NCI-H1436 treated with DMSO at 0.1 percent for 48 hours (cell line): ENCODE measurements around the gene TRPC6.
"Not testable (repeated sequence)": the region's sequence is repeated elsewhere in the genome, so short reads cannot be mapped to it uniquely, and the experiment has no call there.

Experiments used
- DNase-seq: peaks from one replicate; lab custom pipeline; 2025; lab: John Stamatoyannopoulos, UW

TRPC6 gene

GRCh38 chr11:101448881-101449442, 134.8 kb downstream of the TRPC6 start:
- no peak for DNase-seq

- DNase-seq, result no peak
These were observed 137.1 kb downstream of the TRPC6 start for GRCh38 chr11:101446726-101447125.

- DNase-seq, result no peak
These were observed 137.6 kb downstream of the TRPC6 start for GRCh38 chr11:101446238-101446637.

- DNase-seq, result no peak
These were observed 138.0 kb downstream of the TRPC6 start for GRCh38 chr11:101445761-101446160.

GRCh38 chr11:101444851-101445250, 139.0 kb downstream of the TRPC6 start:
- no peak for DNase-seq

GRCh38 chr11:101444164-101444563, 139.6 kb downstream of the TRPC6 start:
- no peak for DNase-seq

- no peak for DNase-seq
These were observed 140.8 kb downstream of the TRPC6 start for GRCh38 chr11:101442936-101443521.

GRCh38 chr11:101442171-101442570, 141.6 kb downstream of the TRPC6 start:
- DNase-seq, result no peak

GRCh38 chr11:101441747-101442146, 142.1 kb downstream of the TRPC6 start:
- no peak for DNase-seq

GRCh38 chr11:101439488-101439887, 144.3 kb downstream of the TRPC6 start:
- no peak for DNase-seq

GRCh38 chr11:101438708-101439107, 145.1 kb downstream of the TRPC6 start:
- not testable (repeated sequence) for DNase-seq

GRCh38 chr11:101438126-101438525, 145.7 kb downstream of the TRPC6 start:
- no peak for DNase-seq

GRCh38 chr11:101436511-101437142, 147.2 kb downstream of the TRPC6 start:
- DNase-seq, result no peak

GRCh38 chr11:101435408-101435973, 148.3 kb downstream of the TRPC6 start:
- no peak for DNase-seq

GRCh38 chr11:101434026-101434643, 149.7 kb downstream of the TRPC6 start:
- DNase-seq, result no peak

- no peak for DNase-seq
These were observed 150.7 kb downstream of the TRPC6 start for GRCh38 chr11:101433151-101433550.

- DNase-seq, result no peak
These were observed 153.9 kb downstream of the TRPC6 start for GRCh38 chr11:101429703-101430540.

GRCh38 chr11:101428918-101429317, 154.9 kb downstream of the TRPC6 start:
- no peak for DNase-seq

GRCh38 chr11:101407324-101407723, 176.5 kb downstream of the TRPC6 start:
- DNase-seq, result no peak
